SK-N-SH (cell line): ENCODE results near the gene FAM236B.
"Not testable (repeated sequence)": the region's sequence is repeated elsewhere in the genome, so short reads cannot be mapped to it uniquely, and the experiment has no call there.

ENCODE experiments used
- GABPA ChIP-seq: IDR thresholded peaks from 2 replicates; pipeline ENCODE4 v1.4.0; 2012; ENCODE audit warnings: low read depth, mild to moderate bottlenecking
- JUND ChIP-seq: IDR thresholded peaks from 2 replicates; pipeline ENCODE4 v1.4.0; 2012
- RAD21 ChIP-seq: IDR thresholded peaks from 2 replicates; pipeline ENCODE4 v1.6.1; 2012; ENCODE audit warnings: mild to moderate bottlenecking, low read length
- TF ChIP-seq, protein P1 (sequence below): fragments of 200-600 bp; sonication (generic); IDR thresholded peaks from 2 replicates; pipeline ENCODE4 v1.6.1; 2017; ENCODE audit warnings: antibody characterized with exemption, mild to moderate bottlenecking, moderate library complexity
- TF ChIP-seq, protein P2 (sequence below): IDR thresholded peaks from 2 replicates; pipeline ENCODE4 v1.4.0; 2012; ENCODE audit warnings: low read depth, borderline replicate concordance
- TF ChIP-seq, protein P3 (sequence below): IDR thresholded peaks from 2 replicates; pipeline ENCODE4 v1.6.1; 2012; ENCODE audit warnings: mild to moderate bottlenecking, low read depth, low read length, moderate library complexity

DNA sequence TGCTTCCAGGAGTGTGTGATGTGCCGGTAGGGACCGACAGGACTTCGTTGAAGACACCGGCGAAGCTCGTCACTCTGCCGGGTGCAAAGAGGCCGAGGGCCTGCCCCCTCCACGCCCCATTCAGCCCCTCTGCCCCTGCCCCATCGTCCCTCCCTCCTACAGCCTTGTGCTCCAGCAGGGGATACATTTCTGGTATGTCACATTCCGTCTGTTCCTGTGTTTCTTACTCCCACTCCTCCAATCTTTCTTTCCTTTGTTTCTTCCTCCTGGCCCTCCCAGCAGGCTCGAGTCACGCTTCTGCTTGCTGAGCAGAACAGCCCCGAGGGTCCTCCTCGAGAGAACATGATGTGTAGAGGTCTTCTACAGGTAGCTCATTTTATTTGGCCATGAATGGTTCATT, at the start of gene FAM236B:
- TF ChIP-seq, protein P1, sequence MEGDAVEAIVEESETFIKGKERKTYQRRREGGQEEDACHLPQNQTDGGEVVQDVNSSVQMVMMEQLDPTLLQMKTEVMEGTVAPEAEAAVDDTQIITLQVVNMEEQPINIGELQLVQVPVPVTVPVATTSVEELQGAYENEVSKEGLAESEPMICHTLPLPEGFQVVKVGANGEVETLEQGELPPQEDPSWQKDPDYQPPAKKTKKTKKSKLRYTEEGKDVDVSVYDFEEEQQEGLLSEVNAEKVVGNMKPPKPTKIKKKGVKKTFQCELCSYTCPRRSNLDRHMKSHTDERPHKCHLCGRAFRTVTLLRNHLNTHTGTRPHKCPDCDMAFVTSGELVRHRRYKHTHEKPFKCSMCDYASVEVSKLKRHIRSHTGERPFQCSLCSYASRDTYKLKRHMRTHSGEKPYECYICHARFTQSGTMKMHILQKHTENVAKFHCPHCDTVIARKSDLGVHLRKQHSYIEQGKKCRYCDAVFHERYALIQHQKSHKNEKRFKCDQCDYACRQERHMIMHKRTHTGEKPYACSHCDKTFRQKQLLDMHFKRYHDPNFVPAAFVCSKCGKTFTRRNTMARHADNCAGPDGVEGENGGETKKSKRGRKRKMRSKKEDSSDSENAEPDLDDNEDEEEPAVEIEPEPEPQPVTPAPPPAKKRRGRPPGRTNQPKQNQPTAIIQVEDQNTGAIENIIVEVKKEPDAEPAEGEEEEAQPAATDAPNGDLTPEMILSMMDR, result not testable (repeated sequence)
- TF ChIP-seq, protein P2, sequence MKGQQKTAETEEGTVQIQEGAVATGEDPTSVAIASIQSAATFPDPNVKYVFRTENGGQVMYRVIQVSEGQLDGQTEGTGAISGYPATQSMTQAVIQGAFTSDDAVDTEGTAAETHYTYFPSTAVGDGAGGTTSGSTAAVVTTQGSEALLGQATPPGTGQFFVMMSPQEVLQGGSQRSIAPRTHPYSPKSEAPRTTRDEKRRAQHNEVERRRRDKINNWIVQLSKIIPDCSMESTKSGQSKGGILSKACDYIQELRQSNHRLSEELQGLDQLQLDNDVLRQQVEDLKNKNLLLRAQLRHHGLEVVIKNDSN, result not testable (repeated sequence)
- not testable (repeated sequence) for TF ChIP-seq RAD21, JUND, GABPA
- TF ChIP-seq, protein P3, sequence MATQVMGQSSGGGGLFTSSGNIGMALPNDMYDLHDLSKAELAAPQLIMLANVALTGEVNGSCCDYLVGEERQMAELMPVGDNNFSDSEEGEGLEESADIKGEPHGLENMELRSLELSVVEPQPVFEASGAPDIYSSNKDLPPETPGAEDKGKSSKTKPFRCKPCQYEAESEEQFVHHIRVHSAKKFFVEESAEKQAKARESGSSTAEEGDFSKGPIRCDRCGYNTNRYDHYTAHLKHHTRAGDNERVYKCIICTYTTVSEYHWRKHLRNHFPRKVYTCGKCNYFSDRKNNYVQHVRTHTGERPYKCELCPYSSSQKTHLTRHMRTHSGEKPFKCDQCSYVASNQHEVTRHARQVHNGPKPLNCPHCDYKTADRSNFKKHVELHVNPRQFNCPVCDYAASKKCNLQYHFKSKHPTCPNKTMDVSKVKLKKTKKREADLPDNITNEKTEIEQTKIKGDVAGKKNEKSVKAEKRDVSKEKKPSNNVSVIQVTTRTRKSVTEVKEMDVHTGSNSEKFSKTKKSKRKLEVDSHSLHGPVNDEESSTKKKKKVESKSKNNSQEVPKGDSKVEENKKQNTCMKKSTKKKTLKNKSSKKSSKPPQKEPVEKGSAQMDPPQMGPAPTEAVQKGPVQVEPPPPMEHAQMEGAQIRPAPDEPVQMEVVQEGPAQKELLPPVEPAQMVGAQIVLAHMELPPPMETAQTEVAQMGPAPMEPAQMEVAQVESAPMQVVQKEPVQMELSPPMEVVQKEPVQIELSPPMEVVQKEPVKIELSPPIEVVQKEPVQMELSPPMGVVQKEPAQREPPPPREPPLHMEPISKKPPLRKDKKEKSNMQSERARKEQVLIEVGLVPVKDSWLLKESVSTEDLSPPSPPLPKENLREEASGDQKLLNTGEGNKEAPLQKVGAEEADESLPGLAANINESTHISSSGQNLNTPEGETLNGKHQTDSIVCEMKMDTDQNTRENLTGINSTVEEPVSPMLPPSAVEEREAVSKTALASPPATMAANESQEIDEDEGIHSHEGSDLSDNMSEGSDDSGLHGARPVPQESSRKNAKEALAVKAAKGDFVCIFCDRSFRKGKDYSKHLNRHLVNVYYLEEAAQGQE, result not testable (repeated sequence)
